GM18861 (cell line): ENCODE results near the gene REELD1.

Experiments
- ATAC-seq: cut with Tn5 transposase; IDR thresholded peaks from one replicate; pipeline ENCODE4 v1.9.1; 2021; ENCODE audit not compliant: unreplicated experiment

Gene REELD1

GRCh38 chr4:146265950-146266490, 51.7 kb downstream of the REELD1 start:
- no peak for ATAC-seq

- no peak for ATAC-seq
Observed at GRCh38 chr4:146267826-146268225, 53.5 kb downstream of the REELD1 start.

GRCh38 chr4:146269228-146269653, 54.9 kb downstream of the REELD1 start:
- peak; percentile 66 for ATAC-seq

DNA sequence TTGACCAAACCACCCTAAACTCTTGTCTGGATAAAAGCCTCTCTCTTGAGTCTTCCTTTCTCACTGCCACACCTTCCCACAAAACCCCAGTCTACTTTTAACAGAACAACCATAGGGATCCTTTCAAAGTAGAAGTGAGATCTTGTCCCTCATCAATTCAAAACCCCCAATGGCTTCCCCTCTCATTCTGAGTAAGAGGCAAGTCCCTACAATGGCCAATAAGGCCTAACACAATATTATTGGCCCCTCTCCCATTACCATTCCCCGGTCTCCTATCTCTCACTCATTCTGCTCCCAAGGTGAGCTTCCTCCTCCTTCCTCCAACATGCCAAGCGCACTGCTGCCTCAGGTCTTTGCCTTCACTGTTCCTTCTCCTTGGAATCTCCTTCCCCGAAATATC, 57.1 kb downstream of the REELD1 start:
- ATAC-seq = no peak

- ATAC-seq = peak; percentile 56
Observed at GRCh38 chr4:146273204-146273901, 59.0 kb downstream of the REELD1 start.

DNA sequence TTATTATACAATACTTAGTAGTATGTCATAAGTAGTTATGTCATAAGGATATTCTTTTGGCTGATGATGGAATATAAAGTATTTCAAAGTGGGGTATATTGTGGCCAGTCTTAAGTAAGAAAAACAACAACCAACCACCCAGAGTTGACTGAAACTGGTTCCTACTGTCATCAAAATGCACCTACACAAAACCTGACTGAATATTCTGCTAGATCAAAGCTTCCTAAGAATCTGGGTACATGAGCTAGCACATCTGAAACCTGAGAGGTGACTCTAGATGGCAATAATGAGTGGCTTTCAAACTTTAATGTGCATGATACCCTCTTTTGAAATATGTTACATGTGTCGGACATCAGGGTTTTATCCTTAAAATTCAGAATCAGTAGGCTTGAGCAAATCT, 60.4 kb downstream of the REELD1 start:
- no peak for ATAC-seq

GRCh38 chr4:146275370-146275769, 61.0 kb downstream of the REELD1 start:
- no peak for ATAC-seq

- ATAC-seq = no peak
Observed at GRCh38 chr4:146278986-146279385, 64.6 kb downstream of the REELD1 start.
